Stimulated activated CD8-positive, alpha-beta memory T cell treated with anti-CD3 and anti-CD28 coated beads, Interleukin-12 subunit alpha, Interleukin-12 subunit beta, amount 100 ng/mL, for 1 hour (primary cell): ENCODE results near the gene FBXO30.

ENCODE experiments used
- DNase-seq: peaks from one replicate; pipeline ENCODE4 v3.0.0-alpha.2; 2020; ENCODE audit warnings: low read depth

Gene FBXO30

GRCh38 chr6:145819994-145820393 is 5.4 kb upstream of the FBXO30 start:
- DNase-seq: no peak

- no peak for DNase-seq
Measured at GRCh38 chr6:145818796-145819195, 4.2 kb upstream of the FBXO30 start.

GRCh38 chr6:145816392-145816791 is 1.8 kb upstream of the FBXO30 start:
- no peak for DNase-seq

- DNase-seq: no peak
Measured at GRCh38 chr6:145815309-145816274, 997 bp upstream of the FBXO30 start.

- DNase-seq: no peak
Measured at GRCh38 chr6:145814035-145814500, 527 bp downstream of the FBXO30 start.

GRCh38 chr6:145813285-145814034 is 1.1 kb downstream of the FBXO30 start:
- DNase-seq: no peak

- no peak for DNase-seq
Measured at GRCh38 chr6:145811741-145812140, 2.9 kb downstream of the FBXO30 start.

GRCh38 chr6:145809785-145810184 is 4.8 kb downstream of the FBXO30 start:
- no peak for DNase-seq

GRCh38 chr6:145809211-145809610 is 5.4 kb downstream of the FBXO30 start:
- DNase-seq: no peak

GRCh38 chr6:145808239-145808638 is 6.4 kb downstream of the FBXO30 start:
- DNase-seq: no peak

GRCh38 chr6:145802141-145802540 is 12.5 kb downstream of the FBXO30 start:
- DNase-seq: no peak

GRCh38 chr6:145801021-145801420 is 13.6 kb downstream of the FBXO30 start:
- no peak for DNase-seq

GRCh38 chr6:145798530-145798929 is 16.1 kb downstream of the FBXO30 start:
- DNase-seq: no peak

GRCh38 chr6:145789443-145789842 is 25.2 kb downstream of the FBXO30 start:
- no peak for DNase-seq

- DNase-seq: no peak
Measured at GRCh38 chr6:145787688-145788087, 26.9 kb downstream of the FBXO30 start.

- DNase-seq: no peak
Measured at GRCh38 chr6:145784683-145785082, 29.9 kb downstream of the FBXO30 start.

- no peak for DNase-seq
Measured at GRCh38 chr6:145783796-145784195, 30.8 kb downstream of the FBXO30 start.

- DNase-seq: no peak
Measured at GRCh38 chr6:145772846-145773245, 41.7 kb downstream of the FBXO30 start.

- no peak for DNase-seq
Measured at GRCh38 chr6:145765449-145765848, 49.1 kb downstream of the FBXO30 start.

- DNase-seq: no peak
Measured at GRCh38 chr6:145763742-145764141, 50.9 kb downstream of the FBXO30 start.

GRCh38 chr6:145761584-145761983 is 53.0 kb downstream of the FBXO30 start:
- DNase-seq: no peak

GRCh38 chr6:145758113-145758512 is 56.5 kb downstream of the FBXO30 start:
- no peak for DNase-seq

GRCh38 chr6:145756170-145756662 is 58.4 kb downstream of the FBXO30 start:
- no peak for DNase-seq
